ENCODE measurements around the gene SERPINE1. TPM values are rescaled to one million over a fixed set of nuclear protein-coding genes. Genes with fewer than 3 reads are reported as not detected.

Gene SERPINE1
- total and polyA plus RNA-seq, 2 of the 8 experiments (the other 6 are each of a cell fraction or from before 2014, with no cell fraction given), result 3.7 to 5.6 TPM

DNA sequence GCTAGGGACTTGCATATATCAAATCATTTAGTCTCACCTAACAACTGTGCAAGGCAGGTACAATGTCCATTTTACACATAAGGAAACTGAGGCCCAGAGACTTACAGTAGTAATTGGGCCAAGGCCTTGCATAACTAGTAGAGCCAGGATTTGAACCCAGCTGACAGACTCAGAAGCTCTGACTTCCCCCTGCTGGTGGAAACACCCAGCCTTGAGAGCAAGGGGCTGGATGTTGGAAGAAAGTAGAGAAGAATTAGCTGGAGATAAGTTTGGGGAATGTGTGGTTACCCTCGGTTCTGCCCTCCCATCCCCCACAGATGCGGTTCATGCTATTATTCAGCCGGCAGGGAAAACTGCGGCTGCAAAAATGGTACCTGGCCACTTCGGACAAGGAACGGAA lies 29.4 kb downstream of the SERPINE1 start:
- peak overlapping the region in 1 of 2 experiments; percentile 78; a peak in 2 of 4 replicates for H3K4me2 ChIP-seq (ENCODE audit: insufficient read depth in 1 of 2, low read depth in 2 of 2, low read length in 2 of 2)
- ChIA-PET CTCF (ENCODE audit: partially characterized antibody) (interaction anchor here (0.6 to 7.6 kb wide), 25 partner anchors 9 to 233 kb away, joined by 3 to 115 read pairs (median 4); partner anchors contain the start of genes SERPINE1 and VGF), POLR2A (ENCODE audit: partially characterized antibody) (interaction anchor here (1.0 to 4.7 kb wide), 7 partner anchors 9 to 138 kb away, joined by 4 to 20 read pairs (median 5); partner anchors contain the start of genes MOGAT3, TRIM56 and VGF)
- peak overlapping the region; percentile 34 for H4K91ac ChIP-seq (replicated peaks; ENCODE audit: insufficient read length, low read length)
- 83% methylated on average over 6 of the region's 6 CpGs; no CpG with 5 or more reads in 1 of the 2 experiments for WGBS, 2 experiments (ENCODE audit: extremely low coverage in 1 of 2, insufficient coverage in 1 of 2, insufficient read length in 1 of 2, insufficient replicate concordance in 2 of 2, low coverage in 1 of 2, low lambda C conversion rate in 2 of 2, missing lambda C conversion rate in 1 of 2)
- H3K9ac ChIP-seq (replicated peaks in 1 of 4; ENCODE audit: extremely low read depth in 1 of 4, low read depth in 3 of 4, low read length in 3 of 4), result no peak overlapping the region
- no peak overlapping the region for H3K56ac ChIP-seq (replicated peaks; ENCODE audit: insufficient read length, low read depth, low read length)
- FAIRE-seq (no peak), DNase-seq (ENCODE audit: low read depth in 1 of 2, low spot score in 2 of 2) (no peak)
- H2BK120ac ChIP-seq (replicated peaks; ENCODE audit: low read depth, low read length), result no peak overlapping the region
- H2BK15ac ChIP-seq (ENCODE audit: low read length), result no peak overlapping the region
- H3K79me2 ChIP-seq (ENCODE audit: control insufficient read depth in 1 of 2, insufficient read depth in 2 of 2, low read length in 2 of 2), result 0 out of 4 replicates have a peak, but pooled peaks cover 0 to 4% of the 10 kb centered on the region in 2 experiments
- H3K9me3 ChIP-seq (ENCODE audit: insufficient read depth in 2 of 2, low read depth in 1 of 2, low read length in 1 of 2), result no peaks in the 10 kb centered on the region; a peak in 1 of 4 replicates
- H3K23me2 ChIP-seq (ENCODE audit: low read depth, low read length), result no peaks in the 10 kb centered on the region; the same call in 1 of the 2 replicates
- no peak overlapping the region for H4K8ac ChIP-seq (ENCODE audit: extremely low read depth, insufficient read depth, low read length)
- TF ChIP-seq RAD21 (IDR thresholded peaks at IDR 0.05 in 1 of 2, conservative IDR thresholded peaks at IDR 0.05 in 1 of 2; ENCODE audit: low read depth in 2 of 2, low read length in 2 of 2), result peak; percentile 6 to 24; a peak in 1 of 4 replicates
- TF ChIP-seq, protein P1, sequence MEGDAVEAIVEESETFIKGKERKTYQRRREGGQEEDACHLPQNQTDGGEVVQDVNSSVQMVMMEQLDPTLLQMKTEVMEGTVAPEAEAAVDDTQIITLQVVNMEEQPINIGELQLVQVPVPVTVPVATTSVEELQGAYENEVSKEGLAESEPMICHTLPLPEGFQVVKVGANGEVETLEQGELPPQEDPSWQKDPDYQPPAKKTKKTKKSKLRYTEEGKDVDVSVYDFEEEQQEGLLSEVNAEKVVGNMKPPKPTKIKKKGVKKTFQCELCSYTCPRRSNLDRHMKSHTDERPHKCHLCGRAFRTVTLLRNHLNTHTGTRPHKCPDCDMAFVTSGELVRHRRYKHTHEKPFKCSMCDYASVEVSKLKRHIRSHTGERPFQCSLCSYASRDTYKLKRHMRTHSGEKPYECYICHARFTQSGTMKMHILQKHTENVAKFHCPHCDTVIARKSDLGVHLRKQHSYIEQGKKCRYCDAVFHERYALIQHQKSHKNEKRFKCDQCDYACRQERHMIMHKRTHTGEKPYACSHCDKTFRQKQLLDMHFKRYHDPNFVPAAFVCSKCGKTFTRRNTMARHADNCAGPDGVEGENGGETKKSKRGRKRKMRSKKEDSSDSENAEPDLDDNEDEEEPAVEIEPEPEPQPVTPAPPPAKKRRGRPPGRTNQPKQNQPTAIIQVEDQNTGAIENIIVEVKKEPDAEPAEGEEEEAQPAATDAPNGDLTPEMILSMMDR (IDR thresholded peaks at IDR 0.05; ENCODE audit: control extremely low read depth in 1 of 3, insufficient read depth in 1 of 3, low read depth in 1 of 3, low read length in 3 of 3), result peak in 2 of 3 experiments; percentile 15 to 43; a peak in 1 of 4 replicates
- no peak for TF ChIP-seq CEBPB (IDR thresholded peaks at IDR 0.05; ENCODE audit: low read depth, low read length)
- TF ChIP-seq KDM5A (IDR thresholded peaks at IDR 0.05; ENCODE audit: low read length), result no peak
- TF ChIP-seq POLR2A (IDR thresholded peaks at IDR 0.05; ENCODE audit: control extremely low read depth in 1 of 2, low read depth in 2 of 2, low read length in 2 of 2), result no peak
- H3K4me3 ChIP-seq (ENCODE audit: extremely low read depth in 1 of 4, insufficient read depth in 2 of 4, low read depth in 3 of 4, low read length in 4 of 4), result no peak overlapping the region
- H3K23ac ChIP-seq (ENCODE audit: insufficient read length), result no peak overlapping the region
- peak overlapping the region; percentile 84 for H2BK20ac ChIP-seq (ENCODE audit: low read length)
- H3K36me3 ChIP-seq (ENCODE audit: control insufficient read depth in 2 of 4, insufficient read depth in 4 of 4, low read length in 3 of 4), result peaks cover 0 to 3% (median 1%) of the 10 kb centered on the region in 4 experiments; a peak in 3 of 8 replicates
- no peak overlapping the region for H3K18ac ChIP-seq (ENCODE audit: extremely low read depth, low read length)
- H3K27me3 ChIP-seq (replicated peaks in 1 of 4; ENCODE audit: control insufficient read depth in 3 of 4, extremely low read depth in 1 of 4, insufficient read depth in 3 of 4, low read length in 3 of 4), result peaks cover 0 to 8% (median 5%) of the 10 kb centered on the region in 4 experiments; a peak in 3 of 7 replicates
- H3K27ac ChIP-seq (ENCODE audit: low read depth, low read length), result no peak overlapping the region
- H2AK5ac ChIP-seq (ENCODE audit: low read depth, low read length), result no peak overlapping the region; the same call in 1 of the 2 replicates
- peak overlapping the region; percentile 88 for H2BK12ac ChIP-seq (ENCODE audit: low read depth, low read length)
- no peak overlapping the region for H3K14ac ChIP-seq (ENCODE audit: insufficient read length)
- no peak overlapping the region for H2AFZ ChIP-seq (ENCODE audit: low read length)
- H4K5ac ChIP-seq (ENCODE audit: insufficient read length, low read depth, low read length), result no peak overlapping the region
- H2BK5ac ChIP-seq (ENCODE audit: low read depth, low read length), result peak overlapping the region; percentile 47; the same call in 1 of the 2 replicates
- peaks cover 14 to 35% (median 23%) of the 10 kb centered on the region in 4 experiments for H3K4me1 ChIP-seq (replicated peaks in 1 of 4; ENCODE audit: control insufficient read depth in 3 of 4, insufficient read depth in 4 of 4, low read length in 3 of 4)
- H4K20me1 ChIP-seq (replicated peaks in 1 of 2; ENCODE audit: control insufficient read depth in 1 of 2, insufficient read depth in 2 of 2, low read length in 2 of 2), result no peaks in the 10 kb centered on the region
- H3K79me1 ChIP-seq (ENCODE audit: low read depth, low read length), result no peaks in the 10 kb centered on the region
- no peak overlapping the region for H3K4ac ChIP-seq (replicated peaks; ENCODE audit: insufficient read length, low read depth, low read length)

Data from H1 (cell line).